Raji (cell line): Measurements from ENCODE around the gene ZNF521.

Experiments used
- POLR2A ChIP-seq: IDR thresholded peaks from 2 replicates; pipeline ENCODE4 v1.6.1; 2011; ENCODE audit warnings: low read depth, low read length, control low read depth; ENCODE audit not compliant: insufficient read depth

ZNF521 gene

DNA sequence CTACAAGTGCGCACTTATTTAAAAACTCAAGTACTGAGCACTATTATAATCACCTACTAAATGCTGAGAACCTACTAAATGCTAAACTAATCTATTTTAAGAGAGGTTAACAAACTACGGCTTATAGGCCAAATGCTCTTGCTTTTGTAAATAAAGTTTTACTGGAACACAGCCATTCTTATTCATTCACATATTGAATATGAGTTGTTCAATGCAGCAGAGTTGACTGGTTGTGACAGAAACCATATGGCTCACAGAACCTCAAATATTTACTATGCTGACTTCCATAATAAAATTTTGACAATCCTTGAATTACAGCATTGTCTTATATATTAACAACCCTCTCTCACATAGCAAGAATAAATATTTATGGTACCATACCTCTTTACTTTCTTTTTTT is 103.2 kb downstream of the ZNF521 start:
- no peak for TF ChIP-seq POLR2A

- TF ChIP-seq POLR2A, result no peak
These were observed 104.2 kb downstream of the ZNF521 start for GRCh38 chr18:25247725-25248124.

DNA sequence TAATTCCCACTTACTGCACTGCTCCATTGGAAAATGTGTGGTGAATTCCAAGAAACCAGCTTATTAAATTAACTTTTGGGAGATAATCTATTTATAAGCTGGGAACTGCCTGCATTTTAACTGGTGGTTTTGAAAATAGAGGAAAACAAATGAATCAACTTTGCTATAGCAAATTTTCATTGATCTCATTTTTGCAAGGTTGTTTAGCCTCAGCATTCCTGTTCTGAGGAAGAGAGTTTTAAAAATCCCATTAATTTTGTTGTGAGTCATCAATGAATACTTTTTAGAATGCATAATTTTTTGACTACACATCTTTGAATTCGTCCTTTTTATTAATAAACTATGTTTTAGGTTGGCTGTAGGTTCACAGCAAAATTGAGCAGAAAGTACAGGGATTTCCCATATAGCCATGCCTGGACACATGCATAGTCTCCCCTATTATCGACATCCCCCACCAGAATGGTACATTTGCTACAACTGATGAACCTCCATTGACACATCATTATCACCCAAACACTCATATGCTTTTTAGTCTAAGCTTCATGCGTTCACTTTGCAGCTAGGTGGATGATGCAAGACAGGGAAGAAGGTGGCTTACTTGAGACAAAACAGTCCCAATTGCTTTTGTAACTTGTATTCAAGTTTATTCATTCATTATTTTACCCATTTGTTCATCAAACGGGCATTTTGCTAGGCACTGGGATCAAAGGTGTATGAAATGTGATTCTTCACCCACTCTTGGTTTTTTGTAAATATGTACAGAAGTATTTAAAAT is 106.9 kb downstream of the ZNF521 start:
- no peak for TF ChIP-seq POLR2A

DNA sequence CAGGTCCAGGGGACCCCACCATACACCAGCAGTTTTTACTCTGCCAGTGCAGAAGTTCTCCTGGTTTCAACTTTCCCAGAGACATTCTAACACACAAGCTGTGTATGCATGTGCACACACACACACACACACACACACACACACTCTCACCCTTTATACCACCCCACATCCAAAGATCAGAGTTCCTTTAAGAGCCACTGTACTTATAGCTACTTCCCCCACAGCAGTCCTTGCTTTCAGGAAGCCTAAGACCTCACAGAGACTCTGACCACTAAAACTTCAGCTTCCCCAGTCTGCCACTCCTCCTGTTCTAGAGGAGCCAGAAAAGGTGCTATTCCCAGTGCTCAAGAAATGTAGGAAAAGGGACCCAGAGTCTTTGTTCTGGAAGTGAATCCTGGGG is 107.8 kb downstream of the ZNF521 start:
- no peak for TF ChIP-seq POLR2A

GRCh38 chr18:25243754-25244153 is 108.2 kb downstream of the ZNF521 start:
- no peak for TF ChIP-seq POLR2A

- TF ChIP-seq POLR2A, result no peak
These were observed 108.7 kb downstream of the ZNF521 start for GRCh38 chr18:25243257-25243656.

- no peak for TF ChIP-seq POLR2A
These were observed 111.6 kb downstream of the ZNF521 start for GRCh38 chr18:25240420-25240770.

GRCh38 chr18:25239581-25240419 is 112.2 kb downstream of the ZNF521 start:
- no peak for TF ChIP-seq POLR2A

- no peak for TF ChIP-seq POLR2A
These were observed 112.8 kb downstream of the ZNF521 start for GRCh38 chr18:25239151-25239550.

GRCh38 chr18:25237571-25238267 is 114.2 kb downstream of the ZNF521 start:
- TF ChIP-seq POLR2A, result no peak

- TF ChIP-seq POLR2A, result no peak
These were observed 115.2 kb downstream of the ZNF521 start for GRCh38 chr18:25236736-25237135.

GRCh38 chr18:25235401-25236042 is 116.4 kb downstream of the ZNF521 start:
- TF ChIP-seq POLR2A, result no peak

GRCh38 chr18:25234740-25235345 is 117.1 kb downstream of the ZNF521 start:
- no peak for TF ChIP-seq POLR2A

- TF ChIP-seq POLR2A, result no peak
These were observed 117.7 kb downstream of the ZNF521 start for GRCh38 chr18:25234322-25234639.
